HG02852 (cell line): ENCODE data around the gene ARL5A.
"Not testable (repeated sequence)": the region's sequence is repeated elsewhere in the genome, so short reads cannot be mapped to it uniquely, and the experiment has no call there.

Source experiments
- ATAC-seq: cut with Tn5 transposase; IDR thresholded peaks from one replicate; pipeline ENCODE4 v1.9.1; 2021; ENCODE audit warnings: mild to moderate bottlenecking, moderate library complexity; ENCODE audit not compliant: unreplicated experiment

The ARL5A gene

GRCh38 chr2:151799886-151800292 is 28.3 kb downstream of the ARL5A start:
- no peak for ATAC-seq

GRCh38 chr2:151796774-151797173 is 31.4 kb downstream of the ARL5A start:
- ATAC-seq = no peak

GRCh38 chr2:151795646-151796240 is 32.5 kb downstream of the ARL5A start:
- no peak for ATAC-seq

GRCh38 chr2:151794422-151794821 is 33.8 kb downstream of the ARL5A start:
- not testable (repeated sequence) for ATAC-seq

- no peak for ATAC-seq
These were observed 35.1 kb downstream of the ARL5A start for GRCh38 chr2:151793123-151793522.

- no peak for ATAC-seq
These were observed 35.6 kb downstream of the ARL5A start for GRCh38 chr2:151792589-151792988.

GRCh38 chr2:151791545-151791944 is 36.7 kb downstream of the ARL5A start:
- no peak for ATAC-seq

- ATAC-seq = no peak
These were observed 37.5 kb downstream of the ARL5A start for GRCh38 chr2:151790689-151791088.

- no peak for ATAC-seq
These were observed 39.0 kb downstream of the ARL5A start for GRCh38 chr2:151789055-151789834.

GRCh38 chr2:151786483-151786882 is 41.7 kb downstream of the ARL5A start:
- ATAC-seq = no peak

- ATAC-seq = no peak
These were observed 42.1 kb downstream of the ARL5A start for GRCh38 chr2:151786077-151786476.

- no peak for ATAC-seq
These were observed 45.1 kb downstream of the ARL5A start for GRCh38 chr2:151783133-151783520.

GRCh38 chr2:151782378-151783132 is 45.7 kb downstream of the ARL5A start:
- ATAC-seq = no peak

- ATAC-seq = no peak
These were observed 46.6 kb downstream of the ARL5A start for GRCh38 chr2:151781642-151782041.

- no peak for ATAC-seq
These were observed 47.3 kb downstream of the ARL5A start for GRCh38 chr2:151780938-151781337.

- no peak for ATAC-seq
These were observed 50.3 kb downstream of the ARL5A start for GRCh38 chr2:151777935-151778334.

GRCh38 chr2:151777487-151777886 is 50.7 kb downstream of the ARL5A start:
- no peak for ATAC-seq

GRCh38 chr2:151776367-151776766 is 51.9 kb downstream of the ARL5A start:
- ATAC-seq = no peak

- no peak for ATAC-seq
These were observed 53.0 kb downstream of the ARL5A start for GRCh38 chr2:151775057-151775740.

GRCh38 chr2:151774506-151774905 is 53.7 kb downstream of the ARL5A start:
- no peak for ATAC-seq
